ENCODE measurements around the gene ABHD17B. TPM values are rescaled to one million over a fixed set of nuclear protein-coding genes. Genes with fewer than 3 reads are reported as not detected.
"Not testable (repeated sequence)": the region's sequence is repeated elsewhere in the genome, so short reads cannot be mapped to it uniquely, and the experiment has no call there.

ABHD17B gene
- 25.6 and 26.4 TPM in 2 replicates for total RNA-seq

GRCh38 chr9:71911061-71911907 lies at the start of gene ABHD17B, which contains the start of gene C9orf85:
Gene ABHD17B (minus strand): TSS chr9:71911193. CDS start chr9:71875080, 36,113 bp downstream.
Gene C9orf85 (plus strand): TSS chr9:71911639. CDS start chr9:71911735, 96 bp downstream.
- DNase-seq (ENCODE audit: extremely low read depth, low read depth, low spot score) = peak; percentile 96

GRCh38 chr9:71955300-71955915 lies 44.4 kb upstream of the ABHD17B start:
- no peak for DNase-seq (ENCODE audit: extremely low read depth, low read depth, low spot score)

GRCh38 chr9:71954652-71955051 lies 43.7 kb upstream of the ABHD17B start:
- not testable (repeated sequence) for DNase-seq (ENCODE audit: extremely low read depth, low read depth, low spot score)

GRCh38 chr9:71944754-71945375 lies 33.9 kb upstream of the ABHD17B start:
- no peak for DNase-seq (ENCODE audit: extremely low read depth, low read depth, low spot score)

GRCh38 chr9:71941998-71942567 lies 31.1 kb upstream of the ABHD17B start:
- DNase-seq (ENCODE audit: extremely low read depth, low read depth, low spot score) = no peak

GRCh38 chr9:71941060-71941568 lies 30.1 kb upstream of the ABHD17B start:
- no peak for DNase-seq (ENCODE audit: extremely low read depth, low read depth, low spot score)

- no peak for DNase-seq (ENCODE audit: extremely low read depth, low read depth, low spot score)
Measured at GRCh38 chr9:71937898-71938297, 26.9 kb upstream of the ABHD17B start.

- no peak for DNase-seq (ENCODE audit: extremely low read depth, low read depth, low spot score)
Measured at GRCh38 chr9:71937070-71937625, 26.2 kb upstream of the ABHD17B start.

GRCh38 chr9:71936066-71936465 lies 25.1 kb upstream of the ABHD17B start:
- DNase-seq (ENCODE audit: extremely low read depth, low read depth, low spot score) = no peak

- DNase-seq (ENCODE audit: extremely low read depth, low read depth, low spot score) = no peak
Measured at GRCh38 chr9:71931166-71931565, 20.2 kb upstream of the ABHD17B start.

GRCh38 chr9:71929791-71930440 lies 18.9 kb upstream of the ABHD17B start:
- no peak for DNase-seq (ENCODE audit: extremely low read depth, low read depth, low spot score)

GRCh38 chr9:71929223-71929622 lies 18.2 kb upstream of the ABHD17B start:
- DNase-seq (ENCODE audit: extremely low read depth, low read depth, low spot score) = no peak

GRCh38 chr9:71928806-71929205 lies 17.8 kb upstream of the ABHD17B start:
- no peak for DNase-seq (ENCODE audit: extremely low read depth, low read depth, low spot score)

GRCh38 chr9:71928376-71928775 lies 17.4 kb upstream of the ABHD17B start:
- DNase-seq (ENCODE audit: extremely low read depth, low read depth, low spot score) = no peak

- no peak for DNase-seq (ENCODE audit: extremely low read depth, low read depth, low spot score)
Measured at GRCh38 chr9:71925834-71926233, 14.8 kb upstream of the ABHD17B start.

GRCh38 chr9:71924576-71924975 lies 13.6 kb upstream of the ABHD17B start:
- DNase-seq (ENCODE audit: extremely low read depth, low read depth, low spot score) = no peak

GRCh38 chr9:71921190-71921814 lies 10.3 kb upstream of the ABHD17B start:
- no peak for DNase-seq (ENCODE audit: extremely low read depth, low read depth, low spot score)

GRCh38 chr9:71920456-71921189 lies 9.6 kb upstream of the ABHD17B start:
- DNase-seq (ENCODE audit: extremely low read depth, low read depth, low spot score) = no peak

- no peak for DNase-seq (ENCODE audit: extremely low read depth, low read depth, low spot score)
Measured at GRCh38 chr9:71918419-71918818, 7.4 kb upstream of the ABHD17B start.

All from glomerular endothelial cell (primary cell).